Lung microvascular endothelial cell (primary cell): ENCODE measurements around the gene PLCB1. TPM values are rescaled to one million over a fixed set of nuclear protein-coding genes. Genes with fewer than 3 reads are reported as not detected.

ENCODE experiments used
- DNase-seq, 2 donors: peaks; one replicate each; pipeline versions ENCODE4 v3.0.0 to v3.0.0-alpha.2; 2010; ENCODE audit warnings: low read depth in 2 of 2
- total RNA-seq: library from RNA; depleted of rRNA; stranded (reverse); fragments of >200 nt; gene quantifications from 2 replicates; pipeline ENCODE4 v1.2.1, GENCODE V29; 2014

Gene PLCB1
- total RNA-seq, 1 donor from 2014 or later, result 12.3 TPM

DNA sequence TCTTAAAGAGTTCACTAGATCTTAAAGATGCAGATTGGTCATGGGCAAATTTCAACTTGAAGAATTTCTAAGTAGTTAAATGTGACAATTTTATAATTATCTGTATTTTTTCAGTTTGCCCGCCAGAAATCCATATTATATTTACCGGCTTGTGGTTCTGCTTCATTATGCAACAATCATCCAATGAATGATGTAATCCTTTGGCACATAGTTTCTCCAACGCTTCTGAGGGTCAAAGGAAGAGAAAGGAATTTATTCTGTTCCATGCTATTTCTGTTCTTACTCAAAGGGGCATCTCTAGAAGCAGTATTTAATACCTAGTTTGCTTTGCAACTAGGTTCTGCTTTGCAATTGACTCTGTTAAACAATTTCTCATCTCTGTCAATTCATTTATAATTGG is 577.6 kb downstream of the PLCB1 start:
- DNase-seq, result no peak

- DNase-seq, result no peak
These were observed 579.4 kb downstream of the PLCB1 start for GRCh38 chr20:8711501-8711900.

- DNase-seq, result no peak
These were observed 582.1 kb downstream of the PLCB1 start for GRCh38 chr20:8714206-8714605.

DNA sequence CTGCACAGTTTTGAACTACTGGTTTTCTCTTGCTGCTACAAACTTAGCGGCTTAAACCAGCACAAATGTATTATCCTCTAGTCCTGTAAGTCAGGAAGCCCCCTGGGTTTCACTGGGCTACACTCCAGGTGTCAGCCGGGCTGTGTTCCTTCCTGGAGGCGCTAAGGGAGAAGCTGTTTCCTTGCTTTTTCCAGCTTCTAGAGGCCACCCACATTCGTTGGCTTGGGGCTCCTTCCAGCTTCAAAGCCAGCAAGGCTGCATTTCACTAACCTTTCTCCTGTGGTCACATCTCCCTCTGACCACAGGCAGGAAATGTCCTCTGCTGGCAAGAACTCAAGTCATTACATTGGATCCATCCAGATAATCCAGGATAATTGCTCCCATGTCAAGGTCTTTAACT is 586.2 kb downstream of the PLCB1 start:
- no peak for DNase-seq

DNA sequence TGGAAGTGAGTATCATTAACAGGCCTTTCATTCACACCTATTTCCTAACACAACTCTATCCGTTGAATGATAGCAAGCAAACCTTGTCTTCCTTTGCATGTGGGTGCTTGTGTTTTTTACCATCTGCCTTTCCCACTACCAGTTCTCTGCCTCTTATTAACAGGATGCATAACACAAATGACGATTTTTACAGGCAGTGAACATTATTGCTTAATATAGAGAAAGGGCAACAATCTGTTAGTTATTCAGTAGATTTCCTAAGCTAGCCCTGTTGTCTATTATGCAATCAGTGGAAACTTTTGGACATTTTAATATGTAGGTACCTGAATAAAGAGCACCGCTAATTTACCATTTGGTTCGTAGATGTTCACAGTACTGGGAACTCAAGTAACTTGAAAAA is 588.0 kb downstream of the PLCB1 start:
- DNase-seq, result peak in 1 of 2 donors; percentile 50

DNA sequence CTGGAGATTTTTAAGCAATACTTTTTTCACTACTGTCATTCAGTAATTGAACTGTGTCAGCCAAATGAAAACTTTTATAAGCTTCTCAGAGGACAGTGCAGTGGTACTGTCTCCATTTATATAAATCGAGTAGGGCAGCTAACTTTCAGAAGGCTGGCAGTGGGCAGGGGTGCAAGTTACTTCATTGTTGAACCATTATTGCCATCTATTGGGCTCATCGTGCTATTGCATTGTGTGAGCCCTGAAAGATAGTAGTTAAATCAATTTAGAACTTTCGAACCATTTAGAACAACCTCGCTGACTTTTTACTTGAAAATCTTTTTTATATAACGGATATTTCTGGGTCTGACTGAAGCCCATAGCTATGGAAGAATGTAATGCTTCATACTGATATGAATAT is 589.0 kb downstream of the PLCB1 start:
- peak; percentile 74 to 85 for DNase-seq

DNA sequence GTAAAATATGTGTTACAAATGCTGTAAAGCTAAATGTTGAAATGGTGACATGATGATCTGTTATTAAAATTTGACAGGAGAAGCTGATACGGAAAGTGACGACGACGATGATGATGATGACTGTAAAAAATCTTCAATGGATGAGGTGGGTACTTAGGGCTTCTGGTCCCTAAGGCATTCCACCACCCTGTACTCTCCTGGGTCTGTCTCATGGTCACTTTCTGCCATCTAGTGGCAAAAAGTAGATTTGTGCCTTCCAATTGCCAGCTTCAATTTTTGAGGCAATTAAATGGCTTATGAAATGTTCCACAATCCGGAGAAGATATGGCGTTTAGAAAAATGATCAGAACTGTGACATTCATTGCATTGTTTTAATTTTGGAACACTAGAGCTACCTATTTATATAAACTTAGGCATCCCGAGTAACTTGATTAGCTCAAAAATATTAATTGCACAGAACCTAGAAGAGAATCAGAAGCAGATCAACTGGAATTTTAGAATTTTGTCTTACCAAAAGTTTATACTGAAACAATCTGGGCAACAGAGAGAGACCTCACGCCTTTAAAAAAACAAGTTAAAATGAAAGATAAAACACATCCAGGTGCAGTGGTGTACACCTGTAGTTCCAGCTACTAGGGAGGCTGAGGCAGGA is 590.3 kb downstream of the PLCB1 start:
- DNase-seq, result peak; percentile 79 to 87

DNA sequence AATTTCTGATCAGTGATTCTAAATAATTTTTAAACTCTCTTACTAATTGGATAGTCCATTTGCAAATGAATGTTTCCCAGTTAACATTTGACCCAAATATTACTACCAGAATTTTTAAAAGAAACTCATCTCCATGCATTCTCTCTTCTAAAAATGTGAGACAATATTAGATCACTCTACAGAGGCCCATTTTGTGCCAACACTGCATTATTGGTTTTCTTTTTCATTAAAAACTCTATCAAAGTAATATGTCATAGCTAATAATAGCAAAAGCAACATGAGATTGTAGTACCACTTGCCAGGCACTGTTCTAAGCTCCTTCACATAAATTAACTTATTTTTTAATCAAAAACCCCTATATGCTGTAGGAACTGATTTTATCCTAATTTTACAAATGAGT is 591.2 kb downstream of the PLCB1 start:
- no peak for DNase-seq

- no peak for DNase-seq
These were observed 592.8 kb downstream of the PLCB1 start for GRCh38 chr20:8724884-8725283.

DNA sequence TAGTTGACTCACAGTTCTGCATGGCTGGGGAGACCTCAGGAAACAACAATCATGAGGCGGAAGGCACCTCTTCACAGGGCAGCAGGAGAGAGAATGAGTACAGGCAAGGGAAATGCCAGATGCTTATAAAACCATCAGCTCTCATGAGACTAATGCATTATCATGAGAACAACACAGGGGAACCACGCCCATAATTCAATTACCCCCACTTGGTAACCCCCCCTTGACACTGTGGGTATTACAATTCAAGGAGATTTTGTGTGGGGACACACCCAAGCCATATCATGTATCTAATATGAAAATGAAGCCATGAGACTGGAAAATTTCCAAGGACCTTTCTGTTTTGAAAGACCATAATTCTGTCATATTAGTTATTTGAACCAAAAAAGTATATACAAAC is 594.4 kb downstream of the PLCB1 start:
- DNase-seq, result no peak

- DNase-seq, result no peak
These were observed 602.9 kb downstream of the PLCB1 start for GRCh38 chr20:8735014-8735413.

- peak; percentile 11 to 14 for DNase-seq
These were observed 603.6 kb downstream of the PLCB1 start for GRCh38 chr20:8735674-8736073.

DNA sequence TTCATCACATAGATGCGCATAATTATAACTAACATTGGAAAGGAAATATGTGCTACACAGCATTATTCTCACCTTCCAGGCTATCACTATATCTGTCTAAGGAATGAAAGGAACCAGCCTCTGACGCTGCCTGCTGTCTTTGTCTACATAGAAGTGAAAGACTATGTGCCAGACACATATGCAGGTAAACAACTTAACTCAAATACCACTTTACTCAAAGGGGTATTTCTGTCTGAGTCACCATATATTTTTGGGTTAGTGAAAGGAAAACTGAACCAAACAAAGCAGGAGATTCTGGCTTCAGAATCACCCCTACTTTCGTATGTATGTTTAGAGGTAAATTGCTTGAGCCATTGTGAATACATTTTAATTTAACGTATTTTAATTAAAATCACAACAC is 608.2 kb downstream of the PLCB1 start:
- no peak for DNase-seq

DNA sequence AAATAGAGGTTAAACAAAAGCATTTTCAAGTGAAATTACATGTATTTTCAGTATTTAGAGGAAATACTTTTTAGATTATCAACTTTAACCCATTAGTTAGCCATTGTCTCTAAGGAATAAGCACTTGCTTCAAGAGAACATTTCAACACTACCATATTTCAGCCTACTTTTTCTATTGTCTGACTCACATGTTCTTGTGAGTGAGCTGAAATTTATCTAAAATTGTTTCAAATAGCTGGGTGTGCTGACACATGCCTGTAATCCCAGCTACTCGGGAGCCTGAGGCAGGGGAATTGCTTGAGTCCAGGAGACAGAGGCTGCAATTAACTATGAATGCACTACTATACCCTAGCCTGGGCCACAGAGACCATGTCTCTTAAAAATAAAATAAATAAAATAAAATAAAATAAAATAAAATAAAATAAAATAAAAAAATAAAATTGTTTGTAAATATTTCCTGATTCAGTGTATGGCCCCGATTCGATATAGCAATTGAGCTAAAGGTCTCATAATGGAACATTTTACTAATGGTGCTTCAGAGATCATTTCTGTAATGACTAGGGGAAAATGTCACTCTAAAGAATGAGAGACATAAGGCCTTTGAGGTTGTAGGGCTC is 612.3 kb downstream of the PLCB1 start:
- DNase-seq, result no peak

- DNase-seq, result no peak
These were observed 617.0 kb downstream of the PLCB1 start for GRCh38 chr20:8749101-8749500.

DNA sequence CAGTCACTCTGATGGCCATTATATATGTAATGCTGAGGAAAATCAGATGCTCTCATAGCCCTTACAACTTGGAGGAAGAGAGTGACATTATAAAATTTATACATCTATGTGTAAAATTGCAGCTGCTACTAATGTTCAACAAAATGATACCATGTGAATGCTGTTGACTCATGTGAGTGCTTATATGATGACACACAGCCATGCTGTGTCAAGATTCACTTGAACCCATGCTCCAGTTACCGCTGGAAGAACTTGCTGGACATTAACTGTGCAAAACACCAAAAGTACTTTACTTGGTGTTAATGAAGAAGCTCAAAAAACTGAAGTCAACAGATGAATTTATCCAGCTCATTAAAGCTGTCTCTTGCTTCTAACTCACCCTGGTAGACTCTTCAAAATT is 617.9 kb downstream of the PLCB1 start:
- no peak for DNase-seq

DNA sequence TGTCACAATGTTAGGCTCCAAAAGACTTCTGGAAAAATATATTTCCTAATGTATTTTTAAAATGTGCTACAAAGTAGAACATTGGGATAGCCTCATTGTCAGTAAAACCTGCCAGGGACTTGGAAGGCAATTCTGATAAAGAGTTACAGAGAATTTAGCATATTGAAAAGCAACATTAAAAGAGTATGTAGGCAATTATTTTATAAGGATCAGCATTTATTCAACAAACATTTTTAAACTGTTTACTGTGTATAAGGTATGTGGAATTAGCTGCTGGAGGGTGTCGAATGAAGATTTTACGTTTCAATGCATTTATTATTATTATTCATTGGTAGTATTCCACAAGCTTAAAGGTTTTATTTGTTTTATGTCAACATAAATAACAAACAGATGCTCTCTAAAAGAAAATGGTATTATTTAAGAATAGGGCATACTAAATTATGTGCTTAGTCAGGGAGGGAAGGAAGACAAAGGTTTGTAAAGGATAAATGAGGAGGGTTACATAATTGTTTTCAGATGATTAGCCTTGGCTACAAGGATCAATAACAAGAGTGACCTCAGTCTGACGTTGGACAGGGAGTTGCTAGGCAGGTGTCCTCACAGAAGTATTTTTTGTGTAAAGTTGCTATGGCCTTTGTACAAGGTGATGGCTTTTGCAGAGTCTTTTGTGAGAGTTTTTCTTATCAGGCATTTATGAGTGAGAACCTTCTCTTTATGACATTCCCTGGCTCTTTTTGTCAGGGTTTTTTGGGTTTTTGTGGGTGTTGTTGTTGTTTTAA is 623.5 kb downstream of the PLCB1 start:
- no peak for DNase-seq

- peak; percentile 51 to 91 for DNase-seq
These were observed 624.3 kb downstream of the PLCB1 start for GRCh38 chr20:8756410-8756809.

GRCh38 chr20:8757146-8757545 is 625.1 kb downstream of the PLCB1 start:
- peak in 1 of 2 donors; percentile 54 for DNase-seq

DNA sequence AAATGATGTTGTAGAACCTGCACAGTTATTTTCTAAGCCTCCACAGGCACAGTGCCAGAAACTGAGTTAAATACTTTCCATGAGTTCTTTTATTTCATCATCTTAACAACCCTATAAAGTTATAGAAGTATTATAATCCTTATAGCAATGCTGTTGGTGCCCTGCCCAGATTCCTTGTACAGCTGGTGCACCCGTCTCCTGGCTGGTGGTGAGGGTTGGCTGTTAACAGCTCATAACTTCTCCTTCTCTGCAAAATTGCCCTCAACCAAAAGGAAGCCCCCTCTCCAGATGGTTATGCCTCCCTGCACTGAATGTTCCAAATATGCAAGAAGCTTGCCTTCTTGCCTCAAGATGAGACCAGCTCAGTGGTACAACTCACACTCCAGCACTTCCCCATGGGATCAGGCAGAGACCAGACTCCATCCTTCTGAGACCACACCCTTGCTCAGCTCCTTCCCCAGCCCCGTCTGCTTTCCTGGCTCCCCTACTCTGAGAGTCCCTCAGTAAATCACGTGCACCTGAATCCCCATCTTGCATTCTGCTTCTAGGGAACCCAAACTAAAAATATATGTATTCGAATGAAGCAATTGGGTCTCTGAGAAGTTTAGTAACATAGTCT is 632.4 kb downstream of the PLCB1 start:
- DNase-seq, result no peak

DNA sequence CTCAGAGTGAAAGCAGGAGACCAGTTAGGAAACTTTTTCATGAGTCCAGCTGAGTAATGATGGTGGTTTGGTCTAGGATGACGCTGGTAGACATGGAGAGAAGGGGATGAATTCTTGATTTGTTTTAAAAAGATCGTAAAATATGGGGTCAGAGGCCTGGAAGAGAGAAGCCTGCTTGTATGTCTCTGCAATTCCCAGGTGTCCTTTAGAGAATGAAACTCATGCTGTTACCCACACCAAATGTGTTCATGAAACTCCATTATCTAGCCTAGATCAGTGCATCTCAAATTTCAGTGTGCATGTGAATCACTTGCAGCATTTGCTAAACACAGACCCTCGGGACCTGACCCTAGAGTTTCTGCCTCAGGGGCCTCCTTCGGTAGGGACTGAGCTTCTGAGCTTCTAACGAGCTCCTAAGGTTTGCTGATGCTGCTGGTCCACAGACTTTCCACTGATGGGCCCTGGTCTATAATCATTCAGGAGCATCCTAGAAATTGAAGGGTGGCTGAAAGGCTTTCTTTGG is 634.9 kb downstream of the PLCB1 start:
- DNase-seq, result no peak

- DNase-seq, result no peak
These were observed 642.3 kb downstream of the PLCB1 start for GRCh38 chr20:8774412-8774811.
